Left colon (tissue), 2 donors: Measurements from ENCODE around the gene KLC4. TPM values are rescaled to one million over a fixed set of nuclear protein-coding genes. Genes with fewer than 3 reads are reported as not detected.
A peak's percentile ranks its signal among the peaks of the same experiment; 100 is the strongest.

Experiments
- ATAC-seq: fragments of 200-7000 bp; cut with Tn5 transposase; one replicate; pipeline ENCODE4 v1.9.1; 2020; ENCODE audit warnings: mild to moderate bottlenecking, moderate library complexity
- DNase-seq, 2 donors: peaks; one replicate each; pipeline ENCODE4 v3.0.0-alpha.2; 2020
- intact Hi-C, 2 donors: fragments of 100-400 bp; cut with DNase I in 1 of 2; cut with micrococcal nuclease in 1 of 2; formaldehyde crosslinking; loops; one replicate each; pipeline versions ENCODE4 v1.11.2 to v1.14.0; 2022; cut with DNase I, micrococcal nuclease
- total RNA-seq, 2 donors: library from RNA; stranded (reverse); fragmentation: NEBNext Ultra II Directional; extraction: Animal tissue kit (Norgen Biotek cat#: 25700); gene quantifications; one replicate each; pipeline ENCODE4 v1.2.1, GENCODE V29; 2021
- donor health status: DM: no; HTN: no; CAD: no.
- donor health status: DM: yes; HTN: yes; CAD: no.

Gene KLC4
- total RNA-seq, 2 donors from 2014 or later, result 109 to 122 TPM

GRCh38 chr6:43082806-43083655 lies 23.6 kb downstream of the KLC4 start:
- no peak for ATAC-seq
- intact Hi-C loops, result no loop called here
- DNase-seq, result no peak

- intact Hi-C loops, result no loop called here
- ATAC-seq, result peak; percentile 92
- DNase-seq, result no peak
Observed at GRCh38 chr6:43086022-43086658, 26.7 kb downstream of the KLC4 start.

GRCh38 chr6:43088654-43089056 lies 29.2 kb downstream of the KLC4 start:
- DNase-seq, result no peak
- ATAC-seq, result no peak
- intact Hi-C loops, result no loop called here

GRCh38 chr6:43089467-43089866 lies 30.0 kb downstream of the KLC4 start:
- ATAC-seq (no peak), DNase-seq (no peak)
- intact Hi-C loops, result no loop called here

GRCh38 chr6:43089874-43090558 lies 30.6 kb downstream of the KLC4 start:
- DNase-seq, result no peak
- intact Hi-C loops, result no loop called here
- ATAC-seq, result peak; percentile 31

GRCh38 chr6:43090559-43090956 lies 31.1 kb downstream of the KLC4 start:
- no peak for DNase-seq
- intact Hi-C loops, result no loop called here
- no peak for ATAC-seq

GRCh38 chr6:43091020-43091419 lies 31.6 kb downstream of the KLC4 start:
- intact Hi-C loops, result no loop called here
- DNase-seq, result no peak
- no peak for ATAC-seq

GRCh38 chr6:43091436-43091991 lies 32.1 kb downstream of the KLC4 start:
- intact Hi-C loops, result no loop called here
- DNase-seq, result no peak
- ATAC-seq, result no peak

- ATAC-seq, result no peak
- intact Hi-C loops, result no loop called here
- no peak for DNase-seq
Observed at GRCh38 chr6:43092635-43093034, 33.2 kb downstream of the KLC4 start.

- intact Hi-C loops, result no loop called here
- DNase-seq (peak in 1 of 2 donors; percentile 46), ATAC-seq (peak; percentile 45)
Observed at GRCh38 chr6:43093436-43094289, 34.2 kb downstream of the KLC4 start.

GRCh38 chr6:43095939-43096338 lies 36.5 kb downstream of the KLC4 start:
- peak; percentile 43 for ATAC-seq
- intact Hi-C loops, result no loop called here
- DNase-seq, result no peak

GRCh38 chr6:43096451-43097097 lies 37.1 kb downstream of the KLC4 start:
- intact Hi-C loops, result no loop called here
- ATAC-seq (peak; percentile 69), DNase-seq (peak in 1 of 2 donors; percentile 16)

GRCh38 chr6:43097098-43097489 lies 37.7 kb downstream of the KLC4 start:
- intact Hi-C loops, result no loop called here
- DNase-seq, result no peak
- no peak for ATAC-seq

GRCh38 chr6:43097502-43097901 lies 38.1 kb downstream of the KLC4 start:
- no peak for ATAC-seq
- no peak for DNase-seq
- intact Hi-C loops, result no loop called here

- no peak for ATAC-seq
- intact Hi-C loops, result no loop called here
- DNase-seq, result no peak
Observed at GRCh38 chr6:43101497-43101896, 42.1 kb downstream of the KLC4 start.

GRCh38 chr6:43103253-43103876 lies 43.9 kb downstream of the KLC4 start:
- DNase-seq (no peak), ATAC-seq (no peak)
- intact Hi-C loops, result no loop called here

GRCh38 chr6:43105538-43106222 lies 46.2 kb downstream of the KLC4 start:
- no peak for DNase-seq
- no peak for ATAC-seq
- intact Hi-C loops, result no loop called here
